ENCODE results near the gene ASB13. TPM values are rescaled to one million over a fixed set of nuclear protein-coding genes. Genes with fewer than 3 reads are reported as not detected.
A peak's percentile ranks its signal among the peaks of the same experiment; 100 is the strongest.

Gene ASB13
- total and polyA plus RNA-seq, 4 donors = 14.3 to 35.8 (median 23.6) TPM

- DNase-seq (ENCODE audit: low read depth in 4 of 6, low spot score in 6 of 6) = no peak
- peaks cover 27% of the 10 kb centered on the region for H3K4me1 ChIP-seq (ENCODE audit: control insufficient read depth, insufficient read depth, low read length)
- H3K4me3 ChIP-seq (ENCODE audit: low read depth, low read length) = no peak overlapping the region
- H3K36me3 ChIP-seq (ENCODE audit: control insufficient read depth, insufficient read depth, low read length) = no peaks in the 10 kb centered on the region
- H3K9me3 ChIP-seq (ENCODE audit: control insufficient read depth, insufficient read depth, low read length) = no peaks in the 10 kb centered on the region
- H3K27me3 ChIP-seq (ENCODE audit: control insufficient read depth, insufficient read depth, low read length) = no peaks in the 10 kb centered on the region
- H3K27ac ChIP-seq (ENCODE audit: low read depth, low read length) = peak overlapping the region; percentile 75
- 89% methylated on average over 7 of the region's 11 CpGs for WGBS (ENCODE audit: insufficient coverage)
Observed at GRCh38 chr10:5620223-5620721, 46.1 kb downstream of the ASB13 start.

GRCh38 chr10:5619362-5620211 lies 46.8 kb downstream of the ASB13 start:
- H3K4me3 ChIP-seq (ENCODE audit: low read depth, low read length) = no peak overlapping the region
- H3K4me1 ChIP-seq (ENCODE audit: control insufficient read depth, insufficient read depth, low read length) = peaks cover 27% of the 10 kb centered on the region
- WGBS (ENCODE audit: insufficient coverage) = 67% methylated on average over 11 of the region's 16 CpGs
- peak in 1 of 6 donors; percentile 71 for DNase-seq (ENCODE audit: low read depth in 4 of 6, low spot score in 6 of 6)
- H3K9me3 ChIP-seq (ENCODE audit: control insufficient read depth, insufficient read depth, low read length) = no peaks in the 10 kb centered on the region
- no peaks in the 10 kb centered on the region for H3K27me3 ChIP-seq (ENCODE audit: control insufficient read depth, insufficient read depth, low read length)
- no peaks in the 10 kb centered on the region for H3K36me3 ChIP-seq (ENCODE audit: control insufficient read depth, insufficient read depth, low read length)
- H3K27ac ChIP-seq (ENCODE audit: low read depth, low read length) = peak overlapping the region; percentile 75

- no peaks in the 10 kb centered on the region for H3K27me3 ChIP-seq (ENCODE audit: control insufficient read depth, insufficient read depth, low read length)
- peak overlapping the region; percentile 75 for H3K27ac ChIP-seq (ENCODE audit: low read depth, low read length)
- no peak for DNase-seq (ENCODE audit: low read depth in 4 of 6, low spot score in 6 of 6)
- no peaks in the 10 kb centered on the region for H3K9me3 ChIP-seq (ENCODE audit: control insufficient read depth, insufficient read depth, low read length)
- H3K4me3 ChIP-seq (ENCODE audit: low read depth, low read length) = no peak overlapping the region
- 50% methylated on average over 11 of the region's 12 CpGs for WGBS (ENCODE audit: insufficient coverage)
- peaks cover 31% of the 10 kb centered on the region for H3K4me1 ChIP-seq (ENCODE audit: control insufficient read depth, insufficient read depth, low read length)
- H3K36me3 ChIP-seq (ENCODE audit: control insufficient read depth, insufficient read depth, low read length) = no peaks in the 10 kb centered on the region
Observed at GRCh38 chr10:5618829-5619228, 47.6 kb downstream of the ASB13 start.

GRCh38 chr10:5618042-5618441 lies 48.4 kb downstream of the ASB13 start:
- Histone ChIP-seq H3K9me3 (ENCODE audit: control insufficient read depth, insufficient read depth, low read length) (no peaks in the 10 kb centered on the region), H3K36me3 (ENCODE audit: control insufficient read depth, insufficient read depth, low read length) (no peaks in the 10 kb centered on the region), H3K4me1 (ENCODE audit: control insufficient read depth, insufficient read depth, low read length) (peaks cover 27% of the 10 kb centered on the region), H3K27me3 (ENCODE audit: control insufficient read depth, insufficient read depth, low read length) (no peaks in the 10 kb centered on the region), H3K4me3 (ENCODE audit: low read depth, low read length) (no peak overlapping the region), H3K27ac (ENCODE audit: low read depth, low read length) (no peak overlapping the region)
- 88% methylated on average over 5 of the region's 8 CpGs for WGBS (ENCODE audit: insufficient coverage)
- no peak for DNase-seq (ENCODE audit: low read depth in 4 of 6, low spot score in 6 of 6)

GRCh38 chr10:5617521-5617920 lies 48.9 kb downstream of the ASB13 start:
- H3K36me3 ChIP-seq (ENCODE audit: control insufficient read depth, insufficient read depth, low read length) = no peaks in the 10 kb centered on the region
- no peaks in the 10 kb centered on the region for H3K9me3 ChIP-seq (ENCODE audit: control insufficient read depth, insufficient read depth, low read length)
- no peaks in the 10 kb centered on the region for H3K27me3 ChIP-seq (ENCODE audit: control insufficient read depth, insufficient read depth, low read length)
- H3K27ac ChIP-seq (ENCODE audit: low read depth, low read length) = no peak overlapping the region
- DNase-seq (ENCODE audit: low read depth in 4 of 6, low spot score in 6 of 6) = no peak
- H3K4me1 ChIP-seq (ENCODE audit: control insufficient read depth, insufficient read depth, low read length) = peaks cover 24% of the 10 kb centered on the region
- no peak overlapping the region for H3K4me3 ChIP-seq (ENCODE audit: low read depth, low read length)
- 92% methylated on average over 11 of the region's 11 CpGs for WGBS (ENCODE audit: insufficient coverage)

- peaks cover 24% of the 10 kb centered on the region for H3K4me1 ChIP-seq (ENCODE audit: control insufficient read depth, insufficient read depth, low read length)
- no peaks in the 10 kb centered on the region for H3K27me3 ChIP-seq (ENCODE audit: control insufficient read depth, insufficient read depth, low read length)
- H3K27ac ChIP-seq (ENCODE audit: low read depth, low read length) = peak overlapping the region; percentile 25
- H3K36me3 ChIP-seq (ENCODE audit: control insufficient read depth, insufficient read depth, low read length) = no peaks in the 10 kb centered on the region
- no peak for DNase-seq (ENCODE audit: low read depth in 4 of 6, low spot score in 6 of 6)
- WGBS (ENCODE audit: insufficient coverage) = 67% methylated on average over 5 of the region's 6 CpGs
- H3K4me3 ChIP-seq (ENCODE audit: low read depth, low read length) = no peak overlapping the region
- no peaks in the 10 kb centered on the region for H3K9me3 ChIP-seq (ENCODE audit: control insufficient read depth, insufficient read depth, low read length)
Observed at GRCh38 chr10:5616836-5617235, 49.6 kb downstream of the ASB13 start.

- Histone ChIP-seq H3K27ac (ENCODE audit: low read depth, low read length) (peak overlapping the region; percentile 65), H3K27me3 (ENCODE audit: control insufficient read depth, insufficient read depth, low read length) (no peaks in the 10 kb centered on the region), H3K36me3 (ENCODE audit: control insufficient read depth, insufficient read depth, low read length) (no peaks in the 10 kb centered on the region), H3K4me1 (ENCODE audit: control insufficient read depth, insufficient read depth, low read length) (peaks cover 24% of the 10 kb centered on the region), H3K4me3 (ENCODE audit: low read depth, low read length) (no peak overlapping the region), H3K9me3 (ENCODE audit: control insufficient read depth, insufficient read depth, low read length) (no peaks in the 10 kb centered on the region)
- no peak for DNase-seq (ENCODE audit: low read depth in 4 of 6, low spot score in 6 of 6)
- WGBS (ENCODE audit: insufficient coverage) = 90% methylated on average over 4 of the region's 26 CpGs
Observed at GRCh38 chr10:5616046-5616445, 50.3 kb downstream of the ASB13 start.

GRCh38 chr10:5615316-5615715 lies 51.1 kb downstream of the ASB13 start:
- Histone ChIP-seq H3K27ac (ENCODE audit: low read depth, low read length) (peak overlapping the region; percentile 65), H3K36me3 (ENCODE audit: control insufficient read depth, insufficient read depth, low read length) (no peaks in the 10 kb centered on the region), H3K4me1 (ENCODE audit: control insufficient read depth, insufficient read depth, low read length) (peaks cover 24% of the 10 kb centered on the region), H3K27me3 (ENCODE audit: control insufficient read depth, insufficient read depth, low read length) (no peaks in the 10 kb centered on the region), H3K9me3 (ENCODE audit: control insufficient read depth, insufficient read depth, low read length) (no peaks in the 10 kb centered on the region), H3K4me3 (ENCODE audit: low read depth, low read length) (no peak overlapping the region)
- peak in 1 of 6 donors; percentile 69 for DNase-seq (ENCODE audit: low read depth in 4 of 6, low spot score in 6 of 6)
- WGBS (ENCODE audit: insufficient coverage) = 73% methylated on average over 7 of the region's 7 CpGs

- no peaks in the 10 kb centered on the region for H3K36me3 ChIP-seq (ENCODE audit: control insufficient read depth, insufficient read depth, low read length)
- no peaks in the 10 kb centered on the region for H3K27me3 ChIP-seq (ENCODE audit: control insufficient read depth, insufficient read depth, low read length)
- WGBS (ENCODE audit: insufficient coverage) = 85% methylated on average over 2 of the region's 4 CpGs
- DNase-seq (ENCODE audit: low read depth in 4 of 6, low spot score in 6 of 6) = no peak
- H3K4me3 ChIP-seq (ENCODE audit: low read depth, low read length) = no peak overlapping the region
- no peaks in the 10 kb centered on the region for H3K9me3 ChIP-seq (ENCODE audit: control insufficient read depth, insufficient read depth, low read length)
- H3K4me1 ChIP-seq (ENCODE audit: control insufficient read depth, insufficient read depth, low read length) = peaks cover 17% of the 10 kb centered on the region
- peak overlapping the region; percentile 65 for H3K27ac ChIP-seq (ENCODE audit: low read depth, low read length)
Observed at GRCh38 chr10:5614155-5614721, 52.2 kb downstream of the ASB13 start.

Data from spinal cord (tissue), 10 donors.